Measurements from ENCODE around the gene KLK6.

KLK6 gene

GRCh38 chr19:50969413-50969760 is at the start of gene KLK6:
TSS of gene KLK6 (minus strand) at chr19:50969591. CDS start at chr19:50968104, 1,487 bp downstream.
- no peak for DNase-seq

- no peak for DNase-seq
Observed at GRCh38 chr19:51018745-51019543, 49.6 kb upstream of the KLK6 start.

GRCh38 chr19:51016798-51017683 is 47.6 kb upstream of the KLK6 start:
- DNase-seq: no peak

- no peak for DNase-seq
Observed at GRCh38 chr19:51015691-51016267, 46.4 kb upstream of the KLK6 start.

GRCh38 chr19:51014242-51014641 is 44.9 kb upstream of the KLK6 start:
- DNase-seq: no peak

- DNase-seq: no peak
Observed at GRCh38 chr19:51012661-51013190, 43.3 kb upstream of the KLK6 start.

GRCh38 chr19:51010066-51010795 is 40.8 kb upstream of the KLK6 start:
- DNase-seq: no peak

- DNase-seq: no peak
Observed at GRCh38 chr19:51009061-51009891, 39.9 kb upstream of the KLK6 start.

GRCh38 chr19:51007488-51007887 is 38.1 kb upstream of the KLK6 start:
- no peak for DNase-seq

GRCh38 chr19:51006406-51006805 is 37.0 kb upstream of the KLK6 start:
- DNase-seq: no peak

- no peak for DNase-seq
Observed at GRCh38 chr19:51005248-51005647, 35.9 kb upstream of the KLK6 start.

- DNase-seq: no peak
Observed at GRCh38 chr19:51003316-51003715, 33.9 kb upstream of the KLK6 start.

- no peak for DNase-seq
Observed at GRCh38 chr19:51002542-51003311, 33.3 kb upstream of the KLK6 start.

GRCh38 chr19:51002089-51002532 is 32.7 kb upstream of the KLK6 start:
- no peak for DNase-seq

GRCh38 chr19:51001515-51001914 is 32.1 kb upstream of the KLK6 start, which contains the start of gene KLK8:
TSS of gene KLK8 (minus strand) at chr19:51001604. CDS start at chr19:51001167, 437 bp downstream.
- no peak for DNase-seq

- DNase-seq: no peak
Observed at GRCh38 chr19:51000981-51001380, 31.6 kb upstream of the KLK6 start.

GRCh38 chr19:51000426-51000825 is 31.0 kb upstream of the KLK6 start:
- DNase-seq: no peak

- no peak for DNase-seq
Observed at GRCh38 chr19:50998686-50999085, 29.3 kb upstream of the KLK6 start.

- no peak for DNase-seq
Observed at GRCh38 chr19:50998061-50998460, 28.7 kb upstream of the KLK6 start.

- peak; percentile 49 for DNase-seq
Observed at GRCh38 chr19:50994129-50994528, 24.7 kb upstream of the KLK6 start.

GRCh38 chr19:50992666-50993035 is 23.3 kb upstream of the KLK6 start:
- no peak for DNase-seq

Data from NCI-H2171 (cell line).